Frontal cortex (tissue), 4 donors: ENCODE data around the gene TBC1D3G. TPM values are rescaled to one million over a fixed set of nuclear protein-coding genes. Genes with fewer than 3 reads are reported as not detected.
"Not testable (repeated sequence)": the region's sequence is repeated elsewhere in the genome, so short reads cannot be mapped to it uniquely, and the experiment has no call there.

Source experiments
- DNase-seq, 2 donors: peaks; one replicate each; pipeline ENCODE4 v3.0.0; 2012; ENCODE audit warnings: low spot score in 2 of 2
- FAIRE-seq: peaks from 2 replicates; lab custom pipeline; 2012; peaks lifted over from hg19 to GRCh38; lab: Jason Lieb, UNC
- small RNA-seq: library from RNA; depleted of rRNA; stranded (forward); fragments of <200 nt; gene quantifications from one replicate; pipeline ENCODE3, GENCODE V24; 2014
- total RNA-seq: library from RNA; depleted of rRNA; stranded (reverse); fragments of >200 nt; gene quantifications from one replicate; pipeline ENCODE4 v1.2.3, GENCODE V29; 2014
- donor health status: control.
- donor health status: control.
- donor health status: control.

TBC1D3G gene
- total RNA-seq = not detected

GRCh38 chr17:36323584-36323983 lies at the start of gene TBC1D3G:
Gene TBC1D3G, plus strand, starts transcription at chr17:36323884. Its CDS starts 1,528 bp downstream, at chr17:36325412.
- not testable (repeated sequence) for DNase-seq, FAIRE-seq

- not testable (repeated sequence) for FAIRE-seq, DNase-seq
Observed at GRCh38 chr17:36283256-36283655, 40.4 kb upstream of the TBC1D3G start.

GRCh38 chr17:36284219-36284618 lies 39.5 kb upstream of the TBC1D3G start:
- DNase-seq, FAIRE-seq: not testable (repeated sequence)

- not testable (repeated sequence) for FAIRE-seq
Observed at GRCh38 chr17:36289965-36290612, 33.6 kb upstream of the TBC1D3G start.

GRCh38 chr17:36295161-36295560 lies 28.5 kb upstream of the TBC1D3G start:
- not testable (repeated sequence) for DNase-seq, FAIRE-seq

More at GRCh38 chr17:36289965-36290612, 33.6 kb upstream of the TBC1D3G start:
- not testable (repeated sequence) for DNase-seq

- DNase-seq = not testable (repeated sequence)
Observed at GRCh38 chr17:36315736-36316135, 7.9 kb upstream of the TBC1D3G start.

GRCh38 chr17:36362496-36362895 lies 38.8 kb downstream of the TBC1D3G start:
- DNase-seq, FAIRE-seq: not testable (repeated sequence)

More at GRCh38 chr17:36315736-36316135, 7.9 kb upstream of the TBC1D3G start:
- not testable (repeated sequence) for FAIRE-seq

- FAIRE-seq, DNase-seq: not testable (repeated sequence)
Observed at GRCh38 chr17:36375938-36376337, 52.3 kb downstream of the TBC1D3G start.

Small RNA genes within 50 kb of the gene (small RNA-seq; reads per million reads assigned to genes)
- gene RF00019 = not detected

Other genes starting within 250 kb of the TBC1D3G start
- 2.0 TPM for gene CCL3, start 233.7 kb upstream of the TBC1D3G start, total RNA-seq
- 1.2 TPM for gene CCL4, start 220.1 kb upstream of the TBC1D3G start, total RNA-seq
- 1.6 TPM for gene TBC1D3B, start 147.2 kb upstream of the TBC1D3G start, total RNA-seq
- 0.82 TPM for gene CCL3L1, start 127.1 kb upstream of the TBC1D3G start, total RNA-seq
- gene CCL4L2, start 112.8 kb upstream of the TBC1D3G start, total RNA-seq = 2.4 TPM
- gene TBC1D3I, start 59.3 kb upstream of the TBC1D3G start, total RNA-seq = under 0.01 TPM
- gene TBC1D3H, start 64.6 kb downstream of the TBC1D3G start, total RNA-seq = not detected
- 57.1 TPM for gene ZNHIT3, start 162.8 kb downstream of the TBC1D3G start, total RNA-seq
- gene MYO19, start 211.0 kb downstream of the TBC1D3G start, total RNA-seq = 30.6 TPM
- gene PIGW, start 211.1 kb downstream of the TBC1D3G start, total RNA-seq = 3.3 TPM
- gene GGNBP2, start 221.0 kb downstream of the TBC1D3G start, total RNA-seq = 67.7 TPM